PFSK-1 (cell line): ENCODE data around the gene UBR7.

ENCODE experiments used
- REST ChIP-seq, 2 experiments: IDR thresholded peaks; 2 replicates each; pipeline versions ENCODE4 v1.6.1 to v1.8.0; 2011 to 2012; ENCODE audit warnings: low read depth in 2 of 2, low read length in 2 of 2, control low read depth in 1 of 2, inconsistent platforms in 1 of 2, mild to moderate bottlenecking in 1 of 2, moderate library complexity in 1 of 2; ENCODE audit not compliant: insufficient read depth in 1 of 2
- TAF1 ChIP-seq: IDR thresholded peaks from 2 replicates; pipeline ENCODE4 v1.6.1; 2012; ENCODE audit warnings: low read length, control low read depth, borderline replicate concordance; ENCODE audit not compliant: insufficient read depth

GRCh38 chr14:93207468-93208308 lies 632 bp downstream of the UBR7 start:
- TF ChIP-seq TAF1 (no peak), REST (IDR thresholded peaks at IDR 0.05; ENCODE audit: insufficient read depth in 1 of 2, low read depth in 2 of 2, low read length in 2 of 2) (no peak)
